Thyroid gland (tissue), 4 donors: ENCODE data around the gene PDZRN3.

Experiments
- POLR2A ChIP-seq, 2 donors: fragments of 450-650 bp; IDR thresholded peaks; one replicate each; pipeline ENCODE4 v1.6.1; 2017; ENCODE audit warnings: antibody characterized with exemption in 2 of 2, mild to moderate bottlenecking in 2 of 2, moderate library complexity in 1 of 2
- TF ChIP-seq, protein P1 (sequence below), 6 experiments: fragments of 200-600 bp in 3 of 6; fragments of 450-650 bp in 3 of 6; sonication (generic) in 3 of 6; IDR thresholded peaks; one replicate each; pipeline ENCODE4 v1.5.1; 2016 to 2019; ENCODE audit warnings: antibody characterized with exemption in 6 of 6, mild to moderate bottlenecking in 2 of 6, inconsistent platforms in 1 of 6, moderate library complexity in 1 of 6

DNA sequence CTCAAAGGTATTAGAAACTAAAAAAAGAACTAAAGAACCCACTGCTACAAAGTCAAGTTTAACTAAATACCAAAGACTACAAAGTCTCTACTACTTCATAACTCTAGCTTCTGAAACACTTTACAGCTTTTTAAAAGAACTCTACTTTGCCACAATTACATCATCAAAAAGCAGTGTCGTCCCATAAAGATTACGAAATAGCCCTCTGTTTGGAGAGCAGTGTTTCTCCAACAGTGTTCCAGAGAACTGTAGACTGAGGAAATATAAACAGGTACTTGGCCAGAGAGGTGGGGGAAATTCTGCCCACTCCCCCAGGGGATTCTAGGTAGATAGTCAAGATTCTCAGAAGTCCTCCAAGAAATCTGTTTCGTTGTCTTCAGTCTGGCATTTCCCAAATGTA is 225.6 kb downstream of the PDZRN3 start:
- TF ChIP-seq, protein P1, sequence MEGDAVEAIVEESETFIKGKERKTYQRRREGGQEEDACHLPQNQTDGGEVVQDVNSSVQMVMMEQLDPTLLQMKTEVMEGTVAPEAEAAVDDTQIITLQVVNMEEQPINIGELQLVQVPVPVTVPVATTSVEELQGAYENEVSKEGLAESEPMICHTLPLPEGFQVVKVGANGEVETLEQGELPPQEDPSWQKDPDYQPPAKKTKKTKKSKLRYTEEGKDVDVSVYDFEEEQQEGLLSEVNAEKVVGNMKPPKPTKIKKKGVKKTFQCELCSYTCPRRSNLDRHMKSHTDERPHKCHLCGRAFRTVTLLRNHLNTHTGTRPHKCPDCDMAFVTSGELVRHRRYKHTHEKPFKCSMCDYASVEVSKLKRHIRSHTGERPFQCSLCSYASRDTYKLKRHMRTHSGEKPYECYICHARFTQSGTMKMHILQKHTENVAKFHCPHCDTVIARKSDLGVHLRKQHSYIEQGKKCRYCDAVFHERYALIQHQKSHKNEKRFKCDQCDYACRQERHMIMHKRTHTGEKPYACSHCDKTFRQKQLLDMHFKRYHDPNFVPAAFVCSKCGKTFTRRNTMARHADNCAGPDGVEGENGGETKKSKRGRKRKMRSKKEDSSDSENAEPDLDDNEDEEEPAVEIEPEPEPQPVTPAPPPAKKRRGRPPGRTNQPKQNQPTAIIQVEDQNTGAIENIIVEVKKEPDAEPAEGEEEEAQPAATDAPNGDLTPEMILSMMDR (IDR thresholded peaks at IDR 0.05): no peak
- no peak for TF ChIP-seq POLR2A (IDR thresholded peaks at IDR 0.05)
